WTC11 (cell line): ENCODE data around the gene REPS2. TPM values are rescaled to one million over a fixed set of nuclear protein-coding genes. Genes with fewer than 3 reads are reported as not detected.

Experiments
- ATAC-seq: fragments of 200-7000 bp; cut with Tn5 transposase; 2 replicates; pipeline ENCODE4 v1.10.0; 2021; ENCODE audit warnings: mild to moderate bottlenecking, moderate library complexity
- CTCF ChIA-PET: fragments of 300-600 bp; sonication (Branson Sonifier 250); formaldehyde crosslinking; loops from one replicate; lab custom pipeline; 2021; ENCODE audit warnings: antibody characterized with exemption; lab: Charles Lee
- POLR2A ChIA-PET: fragments of 350-600 bp; sonication (Branson Sonifier 250); formaldehyde crosslinking; loops from one replicate; lab custom pipeline; 2021; ENCODE audit warnings: antibody characterized with exemption; lab: Charles Lee
- DNase-seq: peaks from one replicate; pipeline ENCODE4 v3.0.0; 2021; ENCODE audit warnings: low spot score
- H3K27ac Mint-ChIP-seq: 2 replicates; pipeline ENCODE4 v1.8.0; 2021; ENCODE audit warnings: mixed read lengths
- H3K27me3 Mint-ChIP-seq: 2 replicates; pipeline ENCODE4 v1.8.0; 2021; ENCODE audit warnings: low read depth, mild to moderate bottlenecking, moderate library complexity, mixed read lengths
- H3K36me3 Mint-ChIP-seq: 2 replicates; pipeline ENCODE4 v1.8.0; 2021; ENCODE audit warnings: mixed read lengths
- H3K4me1 Mint-ChIP-seq: 2 replicates; pipeline ENCODE4 v1.8.0; 2022; ENCODE audit warnings: mixed read lengths
- H3K4me3 Mint-ChIP-seq: 2 replicates; pipeline ENCODE4 v1.8.0; 2021; ENCODE audit warnings: mild to moderate bottlenecking, moderate library complexity, mixed read lengths
- H3K9me3 Mint-ChIP-seq: 2 replicates; pipeline ENCODE4 v1.8.0; 2021; ENCODE audit warnings: mixed read lengths
- ARID4B ChIP-seq: sonication (generic); formaldehyde crosslinking; IDR thresholded peaks from 2 replicates; pipeline ENCODE4 v1.8.0; 2023; ENCODE audit warnings: missing genetic modification reagents, mild to moderate bottlenecking, borderline replicate concordance
- ATF1 ChIP-seq: sonication (generic); formaldehyde crosslinking; IDR thresholded peaks from 2 replicates; pipeline ENCODE4 v1.8.1; 2023; ENCODE audit warnings: mild to moderate bottlenecking, moderate library complexity, missing genetic modification reagents
- GABPB1 ChIP-seq: sonication (generic); formaldehyde crosslinking; IDR thresholded peaks from 2 replicates; pipeline ENCODE4 v1.8.1; 2023; ENCODE audit warnings: mild to moderate bottlenecking, missing genetic modification reagents
- JAZF1 ChIP-seq: fragments of 250-450 bp; sonication (Bioruptor Pico); IDR thresholded peaks from 2 replicates; pipeline ENCODE4 v1.9.0; 2021; ENCODE audit warnings: moderate library complexity, mild to moderate bottlenecking, inconsistent platforms
- MYBL2 ChIP-seq: sonication (generic); formaldehyde crosslinking; IDR thresholded peaks from 2 replicates; pipeline ENCODE4 v1.8.1; 2023; ENCODE audit warnings: mild to moderate bottlenecking, moderate library complexity, missing genetic modification reagents
- SMAD3 ChIP-seq: sonication (generic); formaldehyde crosslinking; IDR thresholded peaks from 2 replicates; pipeline ENCODE4 v1.8.0; 2022; ENCODE audit warnings: missing genetic modification reagents, mild to moderate bottlenecking, borderline replicate concordance
- SMAD4 ChIP-seq: sonication (generic); formaldehyde crosslinking; IDR thresholded peaks from 2 replicates; pipeline ENCODE4 v1.8.0; 2022; ENCODE audit warnings: mild to moderate bottlenecking, missing genetic modification reagents
- TEAD4 ChIP-seq: sonication (generic); formaldehyde crosslinking; IDR thresholded peaks from 2 replicates; pipeline ENCODE4 v1.8.0; 2022; ENCODE audit warnings: mild to moderate bottlenecking, missing genetic modification reagents
- ZNF121 ChIP-seq: sonication (generic); formaldehyde crosslinking; IDR thresholded peaks from 2 replicates; pipeline ENCODE4 v1.8.0; 2023; ENCODE audit warnings: missing genetic modification reagents
- ZNF138 ChIP-seq: sonication (generic); formaldehyde crosslinking; conservative IDR thresholded peaks from 2 replicates; pipeline ENCODE4 v1.8.1; 2022; ENCODE audit warnings: mild to moderate bottlenecking, moderate library complexity, missing genetic modification reagents
- ZNF396 ChIP-seq: fragments of 250-450 bp; sonication (Bioruptor Pico); IDR thresholded peaks from 2 replicates; pipeline ENCODE4 v1.8.0; 2021; ENCODE audit warnings: mild to moderate bottlenecking, moderate library complexity, borderline replicate concordance
- ZNF416 ChIP-seq: fragments of 250-450 bp; sonication (Bioruptor Pico); IDR thresholded peaks from 2 replicates; pipeline ENCODE4 v1.9.0; 2021; ENCODE audit warnings: mild to moderate bottlenecking, inconsistent platforms
- ZNF425 ChIP-seq: fragments of 250-450 bp; sonication (Bioruptor Pico); conservative IDR thresholded peaks from 2 replicates; pipeline ENCODE4 v1.9.0; 2021; ENCODE audit warnings: mild to moderate bottlenecking
- total RNA-seq: library from RNA; stranded (reverse); gene quantifications from 3 replicates; pipeline ENCODE4 v1.2.3, GENCODE V29; 2021
- TF ChIP-seq, protein P1 (sequence below): sonication (generic); formaldehyde crosslinking; IDR thresholded peaks from 2 replicates; pipeline ENCODE4 v1.8.0; 2022; ENCODE audit warnings: missing genetic modification reagents
- TF ChIP-seq, protein P2 (sequence below): fragments of 250-450 bp; sonication (Bioruptor Pico); IDR thresholded peaks from 2 replicates; pipeline ENCODE4 v2.1.2; 2022; ENCODE audit warnings: mild to moderate bottlenecking, moderate library complexity
- TF ChIP-seq, protein P3 (sequence below): sonication (generic); formaldehyde crosslinking; conservative IDR thresholded peaks from 2 replicates; pipeline ENCODE4 v1.8.1; 2022; ENCODE audit warnings: mild to moderate bottlenecking, missing genetic modification reagents

REPS2 gene
- total RNA-seq, 1 experiment from 2014 or later: 2.2 TPM

- TF ChIP-seq ZNF425 (CRISPR knock-in tag): no peak
- TF ChIP-seq, protein P1, sequence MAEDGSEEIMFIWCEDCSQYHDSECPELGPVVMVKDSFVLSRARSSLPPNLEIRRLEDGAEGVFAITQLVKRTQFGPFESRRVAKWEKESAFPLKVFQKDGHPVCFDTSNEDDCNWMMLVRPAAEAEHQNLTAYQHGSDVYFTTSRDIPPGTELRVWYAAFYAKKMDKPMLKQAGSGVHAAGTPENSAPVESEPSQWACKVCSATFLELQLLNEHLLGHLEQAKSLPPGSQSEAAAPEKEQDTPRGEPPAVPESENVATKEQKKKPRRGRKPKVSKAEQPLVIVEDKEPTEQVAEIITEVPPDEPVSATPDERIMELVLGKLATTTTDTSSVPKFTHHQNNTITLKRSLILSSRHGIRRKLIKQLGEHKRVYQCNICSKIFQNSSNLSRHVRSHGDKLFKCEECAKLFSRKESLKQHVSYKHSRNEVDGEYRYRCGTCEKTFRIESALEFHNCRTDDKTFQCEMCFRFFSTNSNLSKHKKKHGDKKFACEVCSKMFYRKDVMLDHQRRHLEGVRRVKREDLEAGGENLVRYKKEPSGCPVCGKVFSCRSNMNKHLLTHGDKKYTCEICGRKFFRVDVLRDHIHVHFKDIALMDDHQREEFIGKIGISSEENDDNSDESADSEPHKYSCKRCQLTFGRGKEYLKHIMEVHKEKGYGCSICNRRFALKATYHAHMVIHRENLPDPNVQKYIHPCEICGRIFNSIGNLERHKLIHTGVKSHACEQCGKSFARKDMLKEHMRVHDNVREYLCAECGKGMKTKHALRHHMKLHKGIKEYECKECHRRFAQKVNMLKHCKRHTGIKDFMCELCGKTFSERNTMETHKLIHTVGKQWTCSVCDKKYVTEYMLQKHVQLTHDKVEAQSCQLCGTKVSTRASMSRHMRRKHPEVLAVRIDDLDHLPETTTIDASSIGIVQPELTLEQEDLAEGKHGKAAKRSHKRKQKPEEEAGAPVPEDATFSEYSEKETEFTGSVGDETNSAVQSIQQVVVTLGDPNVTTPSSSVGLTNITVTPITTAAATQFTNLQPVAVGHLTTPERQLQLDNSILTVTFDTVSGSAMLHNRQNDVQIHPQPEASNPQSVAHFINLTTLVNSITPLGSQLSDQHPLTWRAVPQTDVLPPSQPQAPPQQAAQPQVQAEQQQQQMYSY: no peak
These were observed 16.1 kb upstream of the REPS2 start (continued) for GRCh38 chrX:16930392-16930791.

DNA sequence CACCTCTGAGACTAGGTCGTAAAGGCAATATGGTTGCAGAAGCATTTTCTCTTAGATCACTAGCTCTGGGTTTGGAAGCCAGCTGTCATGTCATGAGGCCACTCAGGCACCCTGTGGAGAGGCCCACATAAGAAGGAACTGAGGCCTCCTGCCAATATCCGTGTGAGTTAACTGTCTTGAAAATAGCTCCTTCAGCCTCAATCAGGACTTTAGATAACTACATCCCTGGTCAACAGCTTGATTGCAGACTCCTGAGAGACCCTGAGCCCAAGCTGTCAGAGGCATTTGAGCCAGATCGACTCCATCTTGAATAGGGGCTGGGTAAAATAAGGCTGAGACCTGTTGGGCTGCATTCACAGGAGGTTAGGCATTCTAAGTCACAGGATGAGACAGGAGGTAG lies 15.1 kb upstream of the REPS2 start:
- CTCF ChIA-PET: interaction anchor here (1.7 kb wide), 1 partner anchor 115 kb away, joined by 5 read pairs; no protein-coding TSS in a partner anchor

DNA sequence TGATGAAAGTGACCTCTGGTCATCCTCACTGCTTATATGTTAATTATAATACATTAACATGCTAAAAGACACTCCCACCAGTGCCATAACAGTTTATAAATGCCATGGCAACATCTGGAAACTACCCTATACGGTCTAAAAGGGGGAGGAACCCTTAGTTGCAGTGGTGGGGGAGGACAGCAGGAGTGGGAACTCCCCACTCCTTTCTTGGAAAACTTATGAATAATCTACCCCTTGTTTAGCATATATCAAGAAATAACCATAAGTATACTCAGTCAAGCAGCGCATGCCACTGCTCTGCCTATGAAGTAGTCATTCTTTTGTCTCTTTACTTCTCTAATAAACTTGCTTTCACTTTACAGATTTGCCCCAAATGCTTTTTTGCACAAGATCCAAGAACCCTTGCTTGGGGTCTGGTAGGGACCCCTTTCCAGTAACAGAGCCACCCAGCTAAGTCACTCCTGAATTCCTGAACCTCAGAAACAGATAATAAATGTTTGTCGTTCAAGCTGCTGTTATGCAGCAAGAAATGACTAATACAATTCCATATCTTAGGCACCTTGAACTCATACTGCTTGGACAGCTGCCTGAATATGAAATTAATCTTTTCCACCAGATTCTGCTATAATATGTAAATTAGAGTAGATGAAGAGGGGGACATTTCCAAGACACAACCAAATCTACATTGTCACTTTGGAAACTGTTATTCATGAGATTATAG lies 14.4 kb upstream of the REPS2 start:
- Mint-ChIP-seq H3K4me1 (peaks cover 27% of the 10 kb centered on the region), H3K9me3 (no peaks in the 10 kb centered on the region), H3K36me3 (no peaks in the 10 kb centered on the region), H3K27me3 (no peaks in the 10 kb centered on the region; the same call in 1 of the 2 replicates), H3K4me3 (no peak overlapping the region), H3K27ac (no peak overlapping the region)
- ATAC-seq (no peak), DNase-seq (no peak)
- POLR2A ChIA-PET: no interaction called here
- CTCF ChIA-PET: interaction anchor here (1.7 kb wide), 1 partner anchor 114 kb away, joined by 5 read pairs; no protein-coding TSS in a partner anchor
- TF ChIP-seq MYBL2 (CRISPR knock-in tag): no peak
- TF ChIP-seq, protein P2, sequence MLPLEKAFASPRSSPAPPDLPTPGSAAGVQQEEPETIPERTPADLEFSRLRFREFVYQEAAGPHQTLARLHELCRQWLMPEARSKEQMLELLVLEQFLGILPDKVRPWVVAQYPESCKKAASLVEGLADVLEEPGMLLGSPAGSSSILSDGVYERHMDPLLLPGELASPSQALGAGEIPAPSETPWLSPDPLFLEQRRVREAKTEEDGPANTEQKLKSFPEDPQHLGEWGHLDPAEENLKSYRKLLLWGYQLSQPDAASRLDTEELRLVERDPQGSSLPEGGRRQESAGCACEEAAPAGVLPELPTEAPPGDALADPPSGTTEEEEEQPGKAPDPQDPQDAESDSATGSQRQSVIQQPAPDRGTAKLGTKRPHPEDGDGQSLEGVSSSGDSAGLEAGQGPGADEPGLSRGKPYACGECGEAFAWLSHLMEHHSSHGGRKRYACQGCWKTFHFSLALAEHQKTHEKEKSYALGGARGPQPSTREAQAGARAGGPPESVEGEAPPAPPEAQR: no peak
- no peak for TF ChIP-seq ATF1 (CRISPR knock-in tag)
- no peak for TF ChIP-seq ZNF416 (CRISPR knock-in tag)
- no peak for TF ChIP-seq GABPB1
- no peak for TF ChIP-seq TEAD4

More for the DNA sequence above, 15.1 kb upstream of the REPS2 start:
- POLR2A ChIA-PET: no interaction called here
- DNase-seq (no peak), ATAC-seq (peak; percentile 36)
- no peak for TF ChIP-seq ZNF121 (CRISPR knock-in tag)
- TF ChIP-seq SMAD3 (CRISPR knock-in tag): no peak
- no peak for TF ChIP-seq SMAD4 (CRISPR knock-in tag)
- no peak for TF ChIP-seq ATF1 (CRISPR knock-in tag)
- no peak for TF ChIP-seq ZNF396 (CRISPR knock-in tag)
- H3K4me3 Mint-ChIP-seq: no peak overlapping the region
- peaks cover 27% of the 10 kb centered on the region for H3K4me1 Mint-ChIP-seq
- no peaks in the 10 kb centered on the region for H3K36me3 Mint-ChIP-seq
- H3K9me3 Mint-ChIP-seq: no peaks in the 10 kb centered on the region
- H3K27ac Mint-ChIP-seq: peak overlapping the region; percentile 41; the same call in 1 of the 2 replicates
- no peaks in the 10 kb centered on the region; the same call in 1 of the 2 replicates for H3K27me3 Mint-ChIP-seq

DNA sequence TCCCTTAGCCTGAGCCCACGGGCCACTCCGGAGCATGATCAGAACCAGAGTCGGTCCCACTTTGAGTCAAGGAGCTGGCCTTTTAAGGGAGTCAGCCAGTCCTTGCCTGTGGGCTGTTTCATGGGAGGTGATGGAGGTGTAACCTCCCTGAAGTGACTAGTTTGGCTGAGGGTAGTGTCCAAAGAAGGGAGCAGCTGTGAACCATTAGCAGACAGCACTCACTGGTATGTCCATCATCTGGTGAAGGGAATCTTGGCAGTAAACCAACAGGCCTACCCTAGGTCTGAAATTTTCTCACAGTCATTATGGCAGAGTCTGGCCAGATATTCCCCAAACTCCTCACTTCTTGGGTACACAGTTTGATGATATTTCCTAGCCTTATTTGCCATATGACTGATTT lies 12.3 kb upstream of the REPS2 start:
- TF ChIP-seq ZNF138 (no peak), ARID4B (no peak), JAZF1 (CRISPR knock-in tag) (no peak), SMAD3 (CRISPR knock-in tag) (no peak)
- TF ChIP-seq, protein P3, sequence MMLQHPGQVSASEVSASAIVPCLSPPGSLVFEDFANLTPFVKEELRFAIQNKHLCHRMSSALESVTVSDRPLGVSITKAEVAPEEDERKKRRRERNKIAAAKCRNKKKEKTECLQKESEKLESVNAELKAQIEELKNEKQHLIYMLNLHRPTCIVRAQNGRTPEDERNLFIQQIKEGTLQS (CRISPR knock-in tag): no peak
- peaks cover 8% of the 10 kb centered on the region; the same call in 1 of the 2 replicates for H3K9me3 Mint-ChIP-seq
- H3K4me3 Mint-ChIP-seq: no peak overlapping the region
- DNase-seq (no peak), ATAC-seq (no peak)
- ChIA-PET CTCF (no interaction called here), POLR2A (no interaction called here)
- peaks cover 2% of the 10 kb centered on the region for H3K27me3 Mint-ChIP-seq
- no peak overlapping the region for H3K27ac Mint-ChIP-seq
- peaks cover 6% of the 10 kb centered on the region for H3K36me3 Mint-ChIP-seq
- peaks cover 27% of the 10 kb centered on the region for H3K4me1 Mint-ChIP-seq
